Body of pancreas (tissue), 4 donors: Measurements from ENCODE around the gene ZC2HC1C. TPM values are rescaled to one million over a fixed set of nuclear protein-coding genes. Genes with fewer than 3 reads are reported as not detected.

Experiments
- ATAC-seq: fragments of 150-250 bp; one replicate; pipeline ENCODE4 v1.9.1; 2016
- DNase-seq, 4 donors: peaks; one replicate each; pipeline ENCODE4 v3.0.0-alpha.2; 2019
- H3K27ac ChIP-seq, 4 donors: fragments of 200-600 bp; sonication (generic); 1 replicate in 3 of 4; 2 replicates in 1 of 4; pipeline versions ENCODE4 v1.5.1 to v1.6.1; 2016 to 2019; ENCODE audit warnings: mild to moderate bottlenecking in 1 of 4, mixed read lengths in 1 of 4, moderate library complexity in 1 of 4
- H3K27me3 ChIP-seq, 2 donors: fragments of 200-600 bp; sonication (generic); one replicate each; pipeline ENCODE4 v1.6.0; 2016; ENCODE audit warnings: mild to moderate bottlenecking in 1 of 2
- H3K36me3 ChIP-seq, 2 donors: fragments of 200-600 bp; sonication (generic); replicated peaks in 1 of 2; 2 replicates each; pipeline ENCODE4 v1.5.1; 2016; ENCODE audit warnings: low read depth in 2 of 2; ENCODE audit not compliant: insufficient read depth in 1 of 2
- H3K4me1 ChIP-seq: fragments of 200-600 bp; sonication (generic); one replicate; pipeline ENCODE4 v1.6.0; 2016
- H3K4me3 ChIP-seq, 2 donors: fragments of 200-600 bp; sonication (generic); 1 replicate in 1 of 2; 2 replicates in 1 of 2; pipeline ENCODE4 v1.5.1; 2016 to 2019
- H3K9me3 ChIP-seq, 3 donors: fragments of 200-600 bp; sonication (generic); 1 replicate in 2 of 3; 2 replicates in 1 of 3; pipeline ENCODE4 v1.5.1; 2016
- CTCF ChIP-seq, 7 experiments: fragments of 450-650 bp in 4 of 7; fragments of 200-600 bp in 3 of 7; sonication (generic) in 3 of 7; IDR thresholded peaks; one replicate each; pipeline ENCODE4 v1.5.1; 2016 to 2019; ENCODE audit warnings: antibody characterized with exemption in 7 of 7
- POLR2A ChIP-seq, 3 donors: fragments of 450-650 bp; IDR thresholded peaks; one replicate each; pipeline ENCODE4 v1.6.1; 2016; ENCODE audit warnings: antibody characterized with exemption in 3 of 3, mild to moderate bottlenecking in 2 of 3
- WGBS, 2 donors: methylation state at CpG; one replicate each; pipeline ENCODE4 v1.1.5; 2017; 5-methylcytosine and 5-hydroxymethylcytosine counted together
- intact Hi-C: fragments of 100-400 bp; cut with DNase I; formaldehyde crosslinking; loops from one replicate; pipeline ENCODE4 v1.15.1; 2023
- total RNA-seq, 2 donors: library from RNA; depleted of rRNA; stranded (reverse); fragments of >200 nt; gene quantifications; one replicate each; pipeline ENCODE4 v1.1.0, GENCODE V29; 2016

The ZC2HC1C gene
- total RNA-seq, result 1 to 10 TPM; 7.3 to 7.8 TPM

GRCh38 chr14:75069121-75069810, at the start of gene ZC2HC1C:
TSS of gene ZC2HC1C (plus strand) at chr14:75069641. CDS start at chr14:75070574, 933 bp downstream.
- Histone ChIP-seq H3K27me3 (no peaks in the 10 kb centered on the region), H3K36me3 (no peaks in the 10 kb centered on the region), H3K4me1 (peaks cover 52% of the 10 kb centered on the region), H3K9me3 (no peaks in the 10 kb centered on the region), H3K4me3 (peak within 1 kb of the TSS; percentile 6 to 29), H3K27ac (peak within 1 kb of the TSS; percentile 89 to 94 (median 92))
- peak; percentile 98 to 99 (median 98) for DNase-seq
- peak; percentile 38 to 79 (median 71) for TF ChIP-seq POLR2A (IDR thresholded peaks at IDR 0.05)
- TF ChIP-seq CTCF (IDR thresholded peaks at IDR 0.05), result peak in 2 of 7 experiments; percentile 5 to 21
- intact Hi-C loops, result no loop called here
- 0 to 1% methylated on average over 5 to 58 of the region's 58 CpGs for WGBS, 2 donors
- ATAC-seq, result peak; percentile 93

GRCh38 chr14:75022655-75023054, 46.8 kb upstream of the ZC2HC1C start:
- no peak overlapping the region for H3K4me3 ChIP-seq
- no peaks in the 10 kb centered on the region for H3K27me3 ChIP-seq
- WGBS, 2 donors, result 65 to 72% methylated on average over 8 of the region's 8 CpGs
- no peaks in the 10 kb centered on the region for H3K9me3 ChIP-seq
- DNase-seq (no peak), ATAC-seq (no peak)
- intact Hi-C loops, result no loop called here
- peaks cover 18% of the 10 kb centered on the region for H3K4me1 ChIP-seq
- no peak overlapping the region for H3K27ac ChIP-seq
- TF ChIP-seq POLR2A (IDR thresholded peaks at IDR 0.05) (no peak), CTCF (IDR thresholded peaks at IDR 0.05) (peak in 5 of 7 experiments; percentile 6 to 17 (median 11))
- peaks cover 0 to under 1% of the 10 kb centered on the region in 2 donors for H3K36me3 ChIP-seq

DNA sequence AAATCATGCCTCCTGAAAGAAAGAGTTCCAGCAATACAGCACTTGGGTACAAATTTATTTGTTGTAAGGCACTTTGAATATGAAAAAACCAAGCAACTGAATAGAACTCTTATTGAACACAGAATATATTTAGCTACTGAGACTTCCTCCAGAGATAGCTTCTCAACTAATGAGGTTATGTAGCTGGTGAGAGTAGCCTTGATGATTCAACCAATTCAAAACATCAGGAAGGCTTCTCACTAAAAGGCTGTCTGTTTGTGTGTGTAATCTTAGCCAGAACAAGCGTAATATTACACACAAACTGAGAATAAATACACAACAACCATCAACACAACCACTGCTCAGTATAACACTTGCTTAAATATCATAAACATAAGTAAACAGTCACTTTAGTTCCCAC, 46.3 kb upstream of the ZC2HC1C start:
- H3K9me3 ChIP-seq, result no peaks in the 10 kb centered on the region
- ATAC-seq, result no peak
- peaks cover 13% of the 10 kb centered on the region for H3K4me1 ChIP-seq
- H3K36me3 ChIP-seq, result no peaks in the 10 kb centered on the region
- no peak overlapping the region for H3K27ac ChIP-seq
- no peaks in the 10 kb centered on the region for H3K27me3 ChIP-seq
- DNase-seq, result no peak
- intact Hi-C loops, result no loop called here
- WGBS, 2 donors, result 91 to 100% methylated on average over 1 of the region's 1 CpG
- no peak for TF ChIP-seq POLR2A (IDR thresholded peaks at IDR 0.05)
- TF ChIP-seq CTCF (IDR thresholded peaks at IDR 0.05), result no peak
- H3K4me3 ChIP-seq, result no peak overlapping the region

DNA sequence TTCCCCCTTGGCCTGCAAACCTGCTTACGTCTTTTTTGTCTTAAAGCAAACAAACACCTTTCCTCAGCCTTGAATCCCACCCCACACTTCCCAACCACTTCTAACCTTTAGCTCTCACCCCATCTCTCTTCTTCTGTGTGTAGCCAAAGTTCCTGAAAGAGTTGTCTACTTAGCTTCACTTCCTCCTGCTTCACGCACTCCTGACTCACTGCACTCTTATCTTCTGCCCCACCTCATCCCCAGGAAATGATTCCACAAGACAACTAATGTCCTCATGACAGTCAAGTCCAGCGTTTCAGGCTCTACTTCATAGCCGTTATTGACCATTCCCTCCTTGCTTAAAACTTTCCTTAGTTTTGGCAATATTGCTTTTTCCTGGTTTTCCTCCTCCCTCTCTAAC, 44.4 kb upstream of the ZC2HC1C start:
- Histone ChIP-seq H3K36me3 (no peaks in the 10 kb centered on the region), H3K9me3 (no peaks in the 10 kb centered on the region), H3K4me3 (no peak overlapping the region), H3K27me3 (no peaks in the 10 kb centered on the region), H3K27ac (no peak overlapping the region), H3K4me1 (no peaks in the 10 kb centered on the region)
- TF ChIP-seq CTCF (IDR thresholded peaks at IDR 0.05) (no peak), POLR2A (IDR thresholded peaks at IDR 0.05) (no peak)
- DNase-seq, result no peak
- ATAC-seq, result no peak
- WGBS, 2 donors, result 68 to 79% methylated on average over 4 of the region's 4 CpGs
- intact Hi-C loops, result no loop called here

- no peaks in the 10 kb centered on the region for H3K4me1 ChIP-seq
- H3K4me3 ChIP-seq, result no peak overlapping the region
- intact Hi-C loops, result no loop called here
- H3K36me3 ChIP-seq, result no peaks in the 10 kb centered on the region
- H3K27ac ChIP-seq, result no peak overlapping the region
- H3K27me3 ChIP-seq, result no peaks in the 10 kb centered on the region
- DNase-seq (no peak), ATAC-seq (no peak)
- TF ChIP-seq CTCF (IDR thresholded peaks at IDR 0.05), result no peak
- no peak for TF ChIP-seq POLR2A (IDR thresholded peaks at IDR 0.05)
- WGBS, 2 donors, result 89 to 90% methylated on average over 2 of the region's 2 CpGs
- H3K9me3 ChIP-seq, result no peaks in the 10 kb centered on the region
These were observed 43.6 kb upstream of the ZC2HC1C start for GRCh38 chr14:75025876-75026275.
